ENCODE data around the gene GCLC. TPM values are rescaled to one million over a fixed set of nuclear protein-coding genes. Genes with fewer than 3 reads are reported as not detected.

GCLC gene
- total and polyA plus RNA-seq, 2 experiments from 2014 or later: 16.9 to 40.3 TPM

DNA sequence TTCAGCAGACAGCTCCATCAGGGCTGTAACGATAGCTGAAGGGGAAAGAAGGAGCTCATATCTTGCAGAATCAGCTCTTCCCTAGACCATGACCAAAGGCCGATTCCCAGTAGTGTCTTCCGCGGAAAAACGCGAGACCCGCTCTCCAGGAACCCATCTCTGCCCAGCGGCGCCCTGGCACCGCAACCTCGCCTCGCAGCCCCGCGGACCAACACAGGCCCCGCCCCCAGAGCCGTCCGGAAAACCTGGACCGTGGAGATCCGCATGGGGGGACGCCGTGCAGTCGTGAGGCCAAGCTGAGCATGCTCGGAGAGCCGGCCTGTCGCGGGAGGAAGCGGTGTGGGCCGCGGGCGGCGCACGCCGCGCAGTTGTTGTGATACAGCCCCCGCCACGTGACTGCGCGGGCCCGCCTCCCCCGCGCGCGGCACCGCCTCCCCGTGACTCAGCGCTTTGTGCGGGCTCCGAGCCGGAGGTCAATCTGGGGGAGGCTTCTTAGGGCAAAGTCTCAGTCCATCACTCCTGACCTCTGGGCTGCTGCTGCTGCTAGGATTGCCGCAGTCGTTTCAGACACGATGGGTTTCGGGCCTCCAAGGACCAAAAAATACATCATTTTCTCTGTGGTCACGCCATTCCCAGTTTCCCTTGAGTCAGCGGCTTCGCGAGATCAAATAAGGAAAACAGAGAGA, 3.1 kb upstream of the GCLC start:
- Mint-ChIP-seq H3K9me3 (peaks cover 9% of the 10 kb centered on the region), H3K36me3 (ENCODE audit: low read depth) (peaks cover 16% of the 10 kb centered on the region; the same call in 2 of the 3 replicates), H3K4me3 (peak overlapping the region; percentile 88), H3K27me3 (ENCODE audit: insufficient read depth, low read depth, poor library complexity) (peaks cover 29% of the 10 kb centered on the region), H3K27ac (peak overlapping the region; percentile 97), H3K4me1 (peaks cover 17% of the 10 kb centered on the region)
- Histone ChIP-seq H3K4me1 (ENCODE audit: insufficient read depth) (peaks cover 10% of the 10 kb centered on the region), H3K27ac (ENCODE audit: low read depth) (peak overlapping the region; percentile 89), H3K79me2 (replicated peaks; ENCODE audit: insufficient read depth) (peaks cover 13% of the 10 kb centered on the region), H3K27me3 (ENCODE audit: insufficient read depth) (peaks cover 20% of the 10 kb centered on the region), H3K9me2 (ENCODE audit: insufficient read depth) (peaks cover 12% of the 10 kb centered on the region; the same call in 1 of the 2 replicates), H4K20me1 (replicated peaks; ENCODE audit: insufficient read depth) (no peaks in the 10 kb centered on the region), H3F3A (replicated peaks; ENCODE audit: low read depth) (peaks cover 5% of the 10 kb centered on the region), H3K36me3 (ENCODE audit: insufficient read depth) (no peaks in the 10 kb centered on the region), H3K4me2 (peak overlapping the region; percentile 97), H2AFZ (peak overlapping the region; percentile 99), H3K4me3 (peak overlapping the region; percentile 95)
- ATAC-seq (peak; percentile 67), DNase-seq (ENCODE audit: low spot score) (peak; percentile 97)
- no peak for TF ChIP-seq STAT1 (IDR thresholded peaks at IDR 0.05; ENCODE audit: unreplicated experiment)
- TF ChIP-seq POLR2AphosphoS5 (IDR thresholded peaks at IDR 0.05; ENCODE audit: low read depth): peak; percentile 76
- TF ChIP-seq, protein P1, sequence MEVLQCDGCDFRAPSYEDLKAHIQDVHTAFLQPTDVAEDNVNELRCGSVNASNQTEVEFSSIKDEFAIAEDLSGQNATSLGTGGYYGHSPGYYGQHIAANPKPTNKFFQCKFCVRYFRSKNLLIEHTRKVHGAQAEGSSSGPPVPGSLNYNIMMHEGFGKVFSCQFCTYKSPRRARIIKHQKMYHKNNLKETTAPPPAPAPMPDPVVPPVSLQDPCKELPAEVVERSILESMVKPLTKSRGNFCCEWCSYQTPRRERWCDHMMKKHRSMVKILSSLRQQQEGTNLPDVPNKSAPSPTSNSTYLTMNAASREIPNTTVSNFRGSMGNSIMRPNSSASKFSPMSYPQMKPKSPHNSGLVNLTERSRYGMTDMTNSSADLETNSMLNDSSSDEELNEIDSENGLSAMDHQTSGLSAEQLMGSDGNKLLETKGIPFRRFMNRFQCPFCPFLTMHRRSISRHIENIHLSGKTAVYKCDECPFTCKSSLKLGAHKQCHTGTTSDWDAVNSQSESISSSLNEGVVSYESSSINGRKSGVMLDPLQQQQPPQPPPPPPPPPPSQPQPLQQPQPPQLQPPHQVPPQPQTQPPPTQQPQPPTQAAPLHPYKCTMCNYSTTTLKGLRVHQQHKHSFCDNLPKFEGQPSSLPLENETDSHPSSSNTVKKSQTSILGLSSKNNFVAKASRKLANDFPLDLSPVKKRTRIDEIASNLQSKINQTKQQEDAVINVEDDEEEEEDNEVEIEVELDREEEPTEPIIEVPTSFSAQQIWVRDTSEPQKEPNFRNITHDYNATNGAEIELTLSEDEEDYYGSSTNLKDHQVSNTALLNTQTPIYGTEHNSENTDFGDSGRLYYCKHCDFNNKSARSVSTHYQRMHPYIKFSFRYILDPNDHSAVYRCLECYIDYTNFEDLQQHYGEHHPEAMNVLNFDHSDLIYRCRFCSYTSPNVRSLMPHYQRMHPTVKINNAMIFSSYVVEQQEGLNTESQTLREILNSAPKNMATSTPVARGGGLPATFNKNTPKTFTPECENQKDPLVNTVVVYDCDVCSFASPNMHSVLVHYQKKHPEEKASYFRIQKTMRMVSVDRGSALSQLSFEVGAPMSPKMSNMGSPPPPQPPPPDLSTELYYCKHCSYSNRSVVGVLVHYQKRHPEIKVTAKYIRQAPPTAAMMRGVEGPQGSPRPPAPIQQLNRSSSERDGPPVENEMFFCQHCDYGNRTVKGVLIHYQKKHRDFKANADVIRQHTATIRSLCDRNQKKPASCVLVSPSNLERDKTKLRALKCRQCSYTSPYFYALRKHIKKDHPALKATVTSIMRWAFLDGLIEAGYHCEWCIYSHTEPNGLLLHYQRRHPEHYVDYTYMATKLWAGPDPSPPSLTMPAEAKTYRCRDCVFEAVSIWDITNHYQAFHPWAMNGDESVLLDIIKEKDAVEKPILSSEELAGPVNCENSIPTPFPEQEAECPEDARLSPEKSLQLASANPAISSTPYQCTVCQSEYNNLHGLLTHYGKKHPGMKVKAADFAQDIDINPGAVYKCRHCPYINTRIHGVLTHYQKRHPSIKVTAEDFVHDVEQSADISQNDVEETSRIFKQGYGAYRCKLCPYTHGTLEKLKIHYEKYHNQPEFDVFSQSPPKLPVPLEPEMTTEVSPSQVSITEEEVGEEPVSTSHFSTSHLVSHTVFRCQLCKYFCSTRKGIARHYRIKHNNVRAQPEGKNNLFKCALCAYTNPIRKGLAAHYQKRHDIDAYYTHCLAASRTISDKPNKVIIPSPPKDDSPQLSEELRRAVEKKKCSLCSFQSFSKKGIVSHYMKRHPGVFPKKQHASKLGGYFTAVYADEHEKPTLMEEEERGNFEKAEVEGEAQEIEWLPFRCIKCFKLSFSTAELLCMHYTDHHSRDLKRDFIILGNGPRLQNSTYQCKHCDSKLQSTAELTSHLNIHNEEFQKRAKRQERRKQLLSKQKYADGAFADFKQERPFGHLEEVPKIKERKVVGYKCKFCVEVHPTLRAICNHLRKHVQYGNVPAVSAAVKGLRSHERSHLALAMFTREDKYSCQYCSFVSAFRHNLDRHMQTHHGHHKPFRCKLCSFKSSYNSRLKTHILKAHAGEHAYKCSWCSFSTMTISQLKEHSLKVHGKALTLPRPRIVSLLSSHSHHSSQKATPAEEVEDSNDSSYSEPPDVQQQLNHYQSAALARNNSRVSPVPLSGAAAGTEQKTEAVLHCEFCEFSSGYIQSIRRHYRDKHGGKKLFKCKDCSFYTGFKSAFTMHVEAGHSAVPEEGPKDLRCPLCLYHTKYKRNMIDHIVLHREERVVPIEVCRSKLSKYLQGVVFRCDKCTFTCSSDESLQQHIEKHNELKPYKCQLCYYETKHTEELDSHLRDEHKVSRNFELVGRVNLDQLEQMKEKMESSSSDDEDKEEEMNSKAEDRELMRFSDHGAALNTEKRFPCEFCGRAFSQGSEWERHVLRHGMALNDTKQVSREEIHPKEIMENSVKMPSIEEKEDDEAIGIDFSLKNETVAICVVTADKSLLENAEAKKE (CRISPR knock-in tag; IDR thresholded peaks at IDR 0.05): 0 out of 2 replicates have a peak, but pooled peaks have one; percentile 23
- TF ChIP-seq, protein P2, sequence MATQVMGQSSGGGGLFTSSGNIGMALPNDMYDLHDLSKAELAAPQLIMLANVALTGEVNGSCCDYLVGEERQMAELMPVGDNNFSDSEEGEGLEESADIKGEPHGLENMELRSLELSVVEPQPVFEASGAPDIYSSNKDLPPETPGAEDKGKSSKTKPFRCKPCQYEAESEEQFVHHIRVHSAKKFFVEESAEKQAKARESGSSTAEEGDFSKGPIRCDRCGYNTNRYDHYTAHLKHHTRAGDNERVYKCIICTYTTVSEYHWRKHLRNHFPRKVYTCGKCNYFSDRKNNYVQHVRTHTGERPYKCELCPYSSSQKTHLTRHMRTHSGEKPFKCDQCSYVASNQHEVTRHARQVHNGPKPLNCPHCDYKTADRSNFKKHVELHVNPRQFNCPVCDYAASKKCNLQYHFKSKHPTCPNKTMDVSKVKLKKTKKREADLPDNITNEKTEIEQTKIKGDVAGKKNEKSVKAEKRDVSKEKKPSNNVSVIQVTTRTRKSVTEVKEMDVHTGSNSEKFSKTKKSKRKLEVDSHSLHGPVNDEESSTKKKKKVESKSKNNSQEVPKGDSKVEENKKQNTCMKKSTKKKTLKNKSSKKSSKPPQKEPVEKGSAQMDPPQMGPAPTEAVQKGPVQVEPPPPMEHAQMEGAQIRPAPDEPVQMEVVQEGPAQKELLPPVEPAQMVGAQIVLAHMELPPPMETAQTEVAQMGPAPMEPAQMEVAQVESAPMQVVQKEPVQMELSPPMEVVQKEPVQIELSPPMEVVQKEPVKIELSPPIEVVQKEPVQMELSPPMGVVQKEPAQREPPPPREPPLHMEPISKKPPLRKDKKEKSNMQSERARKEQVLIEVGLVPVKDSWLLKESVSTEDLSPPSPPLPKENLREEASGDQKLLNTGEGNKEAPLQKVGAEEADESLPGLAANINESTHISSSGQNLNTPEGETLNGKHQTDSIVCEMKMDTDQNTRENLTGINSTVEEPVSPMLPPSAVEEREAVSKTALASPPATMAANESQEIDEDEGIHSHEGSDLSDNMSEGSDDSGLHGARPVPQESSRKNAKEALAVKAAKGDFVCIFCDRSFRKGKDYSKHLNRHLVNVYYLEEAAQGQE (IDR thresholded peaks at IDR 0.05; ENCODE audit: unreplicated experiment): peak; percentile 34
- no peak for TF ChIP-seq ETS1 (IDR thresholded peaks at IDR 0.05)
- peak; percentile 70 for TF ChIP-seq CREB1 (CRISPR knock-in tag; IDR thresholded peaks at IDR 0.05; ENCODE audit: low read depth)
- TF ChIP-seq ZNF331 (CRISPR knock-in tag; IDR thresholded peaks at IDR 0.05; ENCODE audit: low read depth): no peak
